K562 (cell line): Measurements from ENCODE around the gene PURA. TPM values are rescaled to one million over a fixed set of nuclear protein-coding genes. Genes with fewer than 3 reads are reported as not detected.

Source experiments
- CGGBP1 ChIP-seq: fragments of 250-450 bp; sonication (Bioruptor Pico); IDR thresholded peaks from 2 replicates; pipeline ENCODE4 v1.9.0; 2021; ENCODE audit warnings: mild to moderate bottlenecking
- EZH2 ChIP-seq: IDR thresholded peaks from 2 replicates; pipeline ENCODE4 v1.6.1; 2012; ENCODE audit warnings: low read depth, mild to moderate bottlenecking, inconsistent platforms, low read length, borderline replicate concordance
- LEF1 ChIP-seq: fragments of 450-650 bp; IDR thresholded peaks from 2 replicates; pipeline ENCODE4 v1.6.1; 2016; ENCODE audit warnings: mild to moderate bottlenecking
- U2AF1 ChIP-seq: fragments of 200-400 bp; formaldehyde crosslinking; optimal IDR thresholded peaks from 2 replicates; pipeline ENCODE3; 2017; ENCODE audit warnings: mild to moderate bottlenecking, low read depth, low read length, moderate library complexity
- ZC3H11A ChIP-seq: IDR thresholded peaks from 2 replicates; pipeline ENCODE4 v1.6.1; 2012; ENCODE audit warnings: low read depth, low read length, improper control_type of control experiment
- polyA plus RNA-seq, 8 experiments: library from polyadenylated mRNA; depleted of rRNA in 4 of 8; stranded (reverse) in 5 of 8; unstranded in 3 of 8; fragments of >200 nt; fragmentation: Nextera tagmentation in 2 of 8; fragmentation: Illumina TruSeq in 1 of 8; extraction: Ambion mirVana in 2 of 8; extraction: Trizol in 1 of 8; gene quantifications; 2 replicates each; pipeline versions ENCODE4 v1.2.1 to v1.2.3, GENCODE V29; 2011 to 2014; ENCODE audit warnings: inconsistent platforms in 1 of 8, missing spikeins in 1 of 8
- total RNA-seq, 7 experiments: library from RNA; depleted of rRNA in 6 of 7; stranded (reverse); fragments of >200 nt in 6 of 7; fragmentation: Illumina TruSeq in 2 of 7; extraction: Trizol in 2 of 7; gene quantifications; 2 replicates each; pipeline versions ENCODE4 v1.2.1 to v1.2.3, GENCODE V29; 2011 to 2021; ENCODE audit warnings: low replicate concordance in 1 of 7
- TF ChIP-seq, protein P1 (sequence below), 2 experiments: fragments of 450-650 bp in 1 of 2; sonication (generic) in 1 of 2; formaldehyde crosslinking in 1 of 2; IDR thresholded peaks; 2 replicates each; pipeline versions ENCODE4 v1.7.1 to v1.9.0; 2016 to 2022; ENCODE audit warnings: inconsistent platforms in 1 of 2, mild to moderate bottlenecking in 1 of 2, missing genetic modification reagents in 1 of 2

PURA gene
- total and polyA plus RNA-seq, 9 of the 15 experiments (the other 6 are each of a cell fraction or from before 2014, with no cell fraction given), result 3.2 to 11.1 (median 5.4) TPM

DNA sequence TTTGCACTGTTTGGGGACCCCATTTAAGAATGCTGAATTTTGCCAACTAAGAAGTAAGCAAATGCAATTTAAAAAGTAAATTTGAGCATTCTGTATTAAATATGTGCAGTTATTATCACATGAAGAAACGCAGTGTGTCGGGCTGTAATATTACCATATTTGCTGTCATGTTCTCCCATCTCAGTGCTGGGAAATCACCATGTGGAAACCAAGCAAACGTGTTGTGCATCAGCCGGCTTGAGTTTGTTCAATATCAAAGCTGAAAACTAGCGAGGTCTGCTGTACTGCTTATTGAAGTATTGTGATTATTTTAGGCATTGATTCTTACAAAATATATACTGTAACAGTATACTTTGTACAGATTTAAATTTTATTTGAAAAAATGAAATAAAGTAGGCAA lies 14.5 kb downstream of the PURA start (continued):
- TF ChIP-seq, protein P1, sequence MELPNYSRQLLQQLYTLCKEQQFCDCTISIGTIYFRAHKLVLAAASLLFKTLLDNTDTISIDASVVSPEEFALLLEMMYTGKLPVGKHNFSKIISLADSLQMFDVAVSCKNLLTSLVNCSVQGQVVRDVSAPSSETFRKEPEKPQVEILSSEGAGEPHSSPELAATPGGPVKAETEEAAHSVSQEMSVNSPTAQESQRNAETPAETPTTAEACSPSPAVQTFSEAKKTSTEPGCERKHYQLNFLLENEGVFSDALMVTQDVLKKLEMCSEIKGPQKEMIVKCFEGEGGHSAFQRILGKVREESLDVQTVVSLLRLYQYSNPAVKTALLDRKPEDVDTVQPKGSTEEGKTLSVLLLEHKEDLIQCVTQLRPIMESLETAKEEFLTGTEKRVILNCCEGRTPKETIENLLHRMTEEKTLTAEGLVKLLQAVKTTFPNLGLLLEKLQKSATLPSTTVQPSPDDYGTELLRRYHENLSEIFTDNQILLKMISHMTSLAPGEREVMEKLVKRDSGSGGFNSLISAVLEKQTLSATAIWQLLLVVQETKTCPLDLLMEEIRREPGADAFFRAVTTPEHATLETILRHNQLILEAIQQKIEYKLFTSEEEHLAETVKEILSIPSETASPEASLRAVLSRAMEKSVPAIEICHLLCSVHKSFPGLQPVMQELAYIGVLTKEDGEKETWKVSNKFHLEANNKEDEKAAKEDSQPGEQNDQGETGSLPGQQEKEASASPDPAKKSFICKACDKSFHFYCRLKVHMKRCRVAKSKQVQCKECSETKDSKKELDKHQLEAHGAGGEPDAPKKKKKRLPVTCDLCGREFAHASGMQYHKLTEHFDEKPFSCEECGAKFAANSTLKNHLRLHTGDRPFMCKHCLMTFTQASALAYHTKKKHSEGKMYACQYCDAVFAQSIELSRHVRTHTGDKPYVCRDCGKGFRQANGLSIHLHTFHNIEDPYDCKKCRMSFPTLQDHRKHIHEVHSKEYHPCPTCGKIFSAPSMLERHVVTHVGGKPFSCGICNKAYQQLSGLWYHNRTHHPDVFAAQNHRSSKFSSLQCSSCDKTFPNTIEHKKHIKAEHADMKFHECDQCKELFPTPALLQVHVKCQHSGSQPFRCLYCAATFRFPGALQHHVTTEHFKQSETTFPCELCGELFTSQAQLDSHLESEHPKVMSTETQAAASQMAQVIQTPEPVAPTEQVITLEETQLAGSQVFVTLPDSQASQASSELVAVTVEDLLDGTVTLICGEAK (IDR thresholded peaks at IDR 0.05), result no peak
- TF ChIP-seq, protein P1 (CRISPR knock-in tag; IDR thresholded peaks at IDR 0.05), result no peak
- TF ChIP-seq LEF1 (no peak), EZH2 (no peak), U2AF1 (no peak), ZC3H11A (no peak), CGGBP1 (CRISPR knock-in tag) (no peak)
